GM13977 (cell line): ENCODE results near the gene COLQ.

Source experiments
- DNase-seq: peaks from one replicate; pipeline ENCODE4 v3.0.0; 2012; ENCODE audit warnings: low spot score
- CTCF ChIP-seq: IDR thresholded peaks from 2 replicates; pipeline ENCODE4 v1.5.1; 2012; ENCODE audit warnings: mild to moderate bottlenecking, control low read depth; ENCODE audit not compliant: insufficient read depth; ENCODE audit errors: extremely low read depth, missing control alignments
- in situ Hi-C: fragments of 300-500 bp; cut with MboI; formaldehyde crosslinking; loops from one replicate; pipeline ENCODE4 v1.12.0; 2022; ENCODE audit warnings: low sequenced_read_pairs, low pct_unique_long_range_greater_than_20kb, mixed read lengths, inconsistent platforms; ENCODE audit not compliant: unreplicated experiment

The COLQ gene

GRCh38 chr3:15443826-15444524, 77.5 kb downstream of the COLQ start:
- TF ChIP-seq CTCF = no peak
- no peak for DNase-seq
- in situ Hi-C loops = loop anchor here (25.0 kb wide), 1 partner anchor 368 kb away; no protein-coding TSS in a partner anchor

- in situ Hi-C loops = loop anchor here (25.0 kb wide), 1 partner anchor 371 kb away; no protein-coding TSS in a partner anchor
- TF ChIP-seq CTCF = no peak
- no peak for DNase-seq
Measured at GRCh38 chr3:15440891-15441290, 80.6 kb downstream of the COLQ start.

DNA sequence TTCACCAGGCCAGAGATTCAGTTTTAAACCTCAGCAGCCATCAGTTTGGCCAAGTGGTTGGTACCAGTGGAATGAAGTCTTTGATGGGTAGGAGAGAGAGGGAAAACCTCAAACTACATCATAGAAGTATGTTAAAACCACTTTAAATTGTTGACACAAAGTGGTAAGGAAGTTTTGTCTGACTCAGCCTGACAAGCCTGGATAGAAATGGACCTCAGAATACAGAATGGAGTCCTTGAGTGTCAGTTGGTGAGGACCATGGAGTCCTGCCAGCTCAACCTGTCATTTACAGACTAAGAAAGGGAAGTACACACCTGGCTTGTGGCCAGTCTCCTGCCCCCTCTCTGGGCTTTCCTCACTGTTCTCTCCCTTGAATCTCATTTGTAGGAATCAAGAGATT, 82.0 kb downstream of the COLQ start:
- TF ChIP-seq CTCF = no peak
- no peak for DNase-seq
- in situ Hi-C loops = loop anchor here (25.0 kb wide), 1 partner anchor 373 kb away; no protein-coding TSS in a partner anchor

DNA sequence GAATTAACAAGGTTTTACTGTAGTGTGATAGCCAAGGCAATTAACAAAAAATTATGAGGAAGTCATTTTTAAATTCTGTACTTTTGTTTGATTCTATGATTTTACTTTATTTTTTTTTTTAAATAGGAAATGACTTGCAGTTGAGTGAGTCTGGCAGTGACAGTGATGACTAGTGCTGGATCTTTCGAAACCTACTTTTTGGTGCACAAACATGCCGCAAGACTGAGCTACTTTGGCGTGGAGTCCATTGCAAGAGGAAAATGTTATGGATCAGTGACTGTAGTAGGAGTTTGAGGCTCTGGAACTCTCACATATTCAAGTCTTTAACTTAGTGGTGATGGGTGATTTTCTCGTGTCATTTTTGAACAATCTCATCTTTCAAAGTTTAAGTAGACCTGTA, 82.5 kb downstream of the COLQ start:
- TF ChIP-seq CTCF = no peak
- DNase-seq = no peak
- in situ Hi-C loops = loop anchor here (25.0 kb wide), 1 partner anchor 373 kb away; no protein-coding TSS in a partner anchor

- no peak for TF ChIP-seq CTCF
- in situ Hi-C loops = loop anchor here (25.0 kb wide), 1 partner anchor 376 kb away; no protein-coding TSS in a partner anchor
- no peak for DNase-seq
Measured at GRCh38 chr3:15436246-15436645, 85.3 kb downstream of the COLQ start.

- no peak for TF ChIP-seq CTCF
- DNase-seq = no peak
- in situ Hi-C loops = loop anchor here (25.0 kb wide), 1 partner anchor 378 kb away; no protein-coding TSS in a partner anchor
Measured at GRCh38 chr3:15434756-15435155, 86.8 kb downstream of the COLQ start.

- no peak for TF ChIP-seq CTCF
- in situ Hi-C loops = loop anchor here (25.0 kb wide), 1 partner anchor 379 kb away; no protein-coding TSS in a partner anchor
Measured at GRCh38 chr3:15433531-15433930, 88.0 kb downstream of the COLQ start.

More at GRCh38 chr3:15433531-15433930, 88.0 kb downstream of the COLQ start:
- no peak for DNase-seq
